ENCODE results near the gene CTCFL.

CTCFL gene

DNA sequence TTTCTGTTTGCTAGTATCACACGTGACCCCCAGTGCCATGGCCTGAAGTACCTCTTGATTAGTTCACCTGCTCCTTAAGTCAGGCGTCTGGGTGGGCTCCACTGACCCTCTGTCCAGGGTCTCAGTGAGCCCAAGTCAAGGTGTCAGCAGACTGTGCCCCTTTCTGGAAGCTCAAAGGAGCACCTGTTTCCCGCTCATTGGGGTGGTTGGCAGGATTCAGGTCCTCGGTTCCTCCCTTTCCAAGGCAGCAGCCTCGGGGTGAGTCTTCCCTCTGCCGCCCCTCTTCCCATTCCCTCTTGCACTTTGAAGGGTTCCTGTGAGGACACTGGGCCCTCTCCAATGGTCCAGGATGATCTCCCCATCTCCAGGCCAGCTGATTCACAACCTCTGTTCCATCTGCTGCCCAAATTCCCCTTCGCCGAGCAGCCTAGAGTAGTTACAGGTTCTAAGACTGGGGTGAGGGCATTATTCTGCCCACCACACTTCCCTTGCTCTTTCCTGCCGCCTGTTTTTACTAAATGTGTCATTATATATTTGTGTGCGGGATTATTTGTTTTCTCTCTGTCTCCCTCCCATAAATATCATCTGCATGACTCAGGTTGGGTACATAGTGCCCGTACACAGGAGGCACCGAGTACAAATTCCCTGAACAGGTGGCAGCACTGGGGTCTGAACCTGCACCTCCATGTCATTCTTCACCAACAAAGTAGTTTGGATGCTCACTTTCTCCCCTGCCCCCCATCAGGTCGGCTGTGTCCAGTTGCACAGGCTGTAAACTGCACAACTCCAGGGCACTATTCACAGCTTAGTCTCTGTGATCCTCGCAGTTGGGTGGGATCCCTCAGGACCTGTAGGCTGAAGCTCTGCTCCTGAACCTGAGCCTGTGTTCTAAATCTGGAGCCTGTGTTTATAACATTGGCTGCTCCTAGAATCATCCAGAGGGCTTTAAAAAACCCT lies 75.3 kb downstream of the CTCFL start:
- TF ChIP-seq SIN3A (IDR thresholded peaks at IDR 0.05; ENCODE audit: borderline replicate concordance, insufficient read depth, low read length) (no peak), POLR2AphosphoS5 (IDR thresholded peaks at IDR 0.05; ENCODE audit: low read depth, low read length) (no peak), FOXP2 (optimal IDR thresholded peaks at IDR 0.05; ENCODE audit: borderline replicate concordance, extremely low read depth, extremely low read length, insufficient read depth) (no peak)
- TF ChIP-seq, protein P1, sequence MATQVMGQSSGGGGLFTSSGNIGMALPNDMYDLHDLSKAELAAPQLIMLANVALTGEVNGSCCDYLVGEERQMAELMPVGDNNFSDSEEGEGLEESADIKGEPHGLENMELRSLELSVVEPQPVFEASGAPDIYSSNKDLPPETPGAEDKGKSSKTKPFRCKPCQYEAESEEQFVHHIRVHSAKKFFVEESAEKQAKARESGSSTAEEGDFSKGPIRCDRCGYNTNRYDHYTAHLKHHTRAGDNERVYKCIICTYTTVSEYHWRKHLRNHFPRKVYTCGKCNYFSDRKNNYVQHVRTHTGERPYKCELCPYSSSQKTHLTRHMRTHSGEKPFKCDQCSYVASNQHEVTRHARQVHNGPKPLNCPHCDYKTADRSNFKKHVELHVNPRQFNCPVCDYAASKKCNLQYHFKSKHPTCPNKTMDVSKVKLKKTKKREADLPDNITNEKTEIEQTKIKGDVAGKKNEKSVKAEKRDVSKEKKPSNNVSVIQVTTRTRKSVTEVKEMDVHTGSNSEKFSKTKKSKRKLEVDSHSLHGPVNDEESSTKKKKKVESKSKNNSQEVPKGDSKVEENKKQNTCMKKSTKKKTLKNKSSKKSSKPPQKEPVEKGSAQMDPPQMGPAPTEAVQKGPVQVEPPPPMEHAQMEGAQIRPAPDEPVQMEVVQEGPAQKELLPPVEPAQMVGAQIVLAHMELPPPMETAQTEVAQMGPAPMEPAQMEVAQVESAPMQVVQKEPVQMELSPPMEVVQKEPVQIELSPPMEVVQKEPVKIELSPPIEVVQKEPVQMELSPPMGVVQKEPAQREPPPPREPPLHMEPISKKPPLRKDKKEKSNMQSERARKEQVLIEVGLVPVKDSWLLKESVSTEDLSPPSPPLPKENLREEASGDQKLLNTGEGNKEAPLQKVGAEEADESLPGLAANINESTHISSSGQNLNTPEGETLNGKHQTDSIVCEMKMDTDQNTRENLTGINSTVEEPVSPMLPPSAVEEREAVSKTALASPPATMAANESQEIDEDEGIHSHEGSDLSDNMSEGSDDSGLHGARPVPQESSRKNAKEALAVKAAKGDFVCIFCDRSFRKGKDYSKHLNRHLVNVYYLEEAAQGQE (IDR thresholded peaks at IDR 0.05; ENCODE audit: insufficient read depth in 1 of 2, low read depth in 2 of 2, low read length in 2 of 2) = no peak

DNA sequence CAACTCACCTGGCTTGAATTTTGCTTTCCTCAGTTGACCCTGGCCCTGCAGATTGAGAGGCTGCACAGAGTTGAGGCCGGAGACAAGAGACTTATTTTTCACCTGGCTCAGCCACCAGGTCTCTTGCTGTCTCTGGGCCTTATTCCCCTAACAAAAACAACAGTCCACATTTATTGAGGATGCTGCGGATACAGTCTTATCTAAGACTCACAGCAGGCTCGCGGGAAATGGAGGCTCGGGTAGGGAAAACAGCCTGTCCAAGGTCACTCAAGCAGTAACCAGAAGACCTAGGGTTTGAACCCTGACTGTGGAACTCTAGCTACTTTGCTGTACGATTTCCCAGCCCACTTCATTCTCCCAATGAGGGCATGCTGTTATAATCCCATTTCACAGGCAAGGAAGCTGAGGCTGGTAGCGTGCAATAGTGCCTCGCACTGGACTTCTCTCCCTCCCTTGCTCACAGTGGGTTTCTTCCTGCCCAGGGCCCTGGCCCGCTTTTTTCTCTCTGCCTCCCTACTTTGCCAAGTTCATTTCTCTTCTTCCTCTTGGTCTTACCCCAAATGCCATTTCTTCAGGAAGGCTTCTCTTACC lies 76.1 kb downstream of the CTCFL start:
- TF ChIP-seq TAF1 (IDR thresholded peaks at IDR 0.05; ENCODE audit: borderline replicate concordance, insufficient read depth, low read length) (no peak), SIN3A (IDR thresholded peaks at IDR 0.05; ENCODE audit: borderline replicate concordance, insufficient read depth, low read length) (no peak), POLR2AphosphoS5 (IDR thresholded peaks at IDR 0.05; ENCODE audit: low read depth, low read length) (no peak), FOXP2 (optimal IDR thresholded peaks at IDR 0.05; ENCODE audit: borderline replicate concordance, extremely low read depth, extremely low read length, insufficient read depth) (no peak)
- TF ChIP-seq, protein P1 (IDR thresholded peaks at IDR 0.05; ENCODE audit: insufficient read depth in 1 of 2, low read depth in 2 of 2, low read length in 2 of 2) = no peak

Data from PFSK-1 (cell line).